MCF 10A (cell line): Measurements from ENCODE around the gene GALR1. TPM values are rescaled to one million over a fixed set of nuclear protein-coding genes. Genes with fewer than 3 reads are reported as not detected.

Experiments used
- BruUV-seq: library from RNA; stranded (reverse); fragments of 400-500 nt; replicated peaks from 2 replicates; lab custom pipeline; 2021; lab: Mats Ljungman, UMichigan
- CTCF ChIA-PET: fragments of 300-600 bp; sonication (Branson Sonifier 250); formaldehyde crosslinking; extraction: SDS; loops from one replicate; lab custom pipeline; 2021; ENCODE audit warnings: antibody characterized with exemption, inconsistent platforms; lab: Yijun Ruan, JAX
- POLR2A ChIA-PET: fragments of 300-600, 350-650 bp; sonication (Branson Sonifier 250); formaldehyde crosslinking; extraction: SDS; loops from one replicate; lab custom pipeline; 2020; ENCODE audit warnings: antibody characterized with exemption, inconsistent platforms; lab: Yijun Ruan, JAX
- DNase-seq: peaks from one replicate; pipeline ENCODE4 v3.0.0-alpha.2; 2018; ENCODE audit not compliant: unreplicated experiment
- H3K27ac Mint-ChIP-seq: one replicate; pipeline ENCODE4 v1.8.0; 2022; ENCODE audit warnings: mild to moderate bottlenecking, low read depth, mixed read lengths; ENCODE audit not compliant: unreplicated experiment
- H3K27me3 Mint-ChIP-seq: one replicate; pipeline ENCODE4 v1.8.0; 2022; ENCODE audit warnings: mixed read lengths; ENCODE audit not compliant: insufficient read depth, unreplicated experiment
- H3K36me3 Mint-ChIP-seq: one replicate; pipeline ENCODE4 v1.8.0; 2022; ENCODE audit warnings: mild to moderate bottlenecking, moderate library complexity, mixed read lengths; ENCODE audit not compliant: insufficient read depth, unreplicated experiment
- H3K4me1 Mint-ChIP-seq: one replicate; pipeline ENCODE4 v1.8.0; 2022; ENCODE audit warnings: mixed read lengths; ENCODE audit not compliant: insufficient read depth, unreplicated experiment
- H3K4me3 Mint-ChIP-seq: one replicate; pipeline ENCODE4 v1.8.0; 2022; ENCODE audit warnings: mild to moderate bottlenecking, moderate library complexity, mixed read lengths; ENCODE audit not compliant: unreplicated experiment
- H3K9me3 Mint-ChIP-seq: one replicate; pipeline ENCODE4 v1.8.0; 2022; ENCODE audit warnings: mixed read lengths; ENCODE audit not compliant: unreplicated experiment
- intact Hi-C: fragments of 100-400 bp; cut with micrococcal nuclease; formaldehyde crosslinking; loops from 2 replicates; pipeline ENCODE4 v1.14.1; 2022
- total RNA-seq: library from RNA; stranded (reverse); gene quantifications from 2 replicates; pipeline ENCODE4 v1.2.3, GENCODE V29; 2022
- TF ChIP-seq, protein P1 (sequence below): fragments of 200-600 bp; IDR thresholded peaks from one replicate; pipeline ENCODE4 v1.8.0; 2022; ENCODE audit warnings: antibody characterized with exemption, mild to moderate bottlenecking; ENCODE audit not compliant: unreplicated experiment

GALR1 gene
- total RNA-seq, 1 experiment from 2014 or later = not detected

DNA sequence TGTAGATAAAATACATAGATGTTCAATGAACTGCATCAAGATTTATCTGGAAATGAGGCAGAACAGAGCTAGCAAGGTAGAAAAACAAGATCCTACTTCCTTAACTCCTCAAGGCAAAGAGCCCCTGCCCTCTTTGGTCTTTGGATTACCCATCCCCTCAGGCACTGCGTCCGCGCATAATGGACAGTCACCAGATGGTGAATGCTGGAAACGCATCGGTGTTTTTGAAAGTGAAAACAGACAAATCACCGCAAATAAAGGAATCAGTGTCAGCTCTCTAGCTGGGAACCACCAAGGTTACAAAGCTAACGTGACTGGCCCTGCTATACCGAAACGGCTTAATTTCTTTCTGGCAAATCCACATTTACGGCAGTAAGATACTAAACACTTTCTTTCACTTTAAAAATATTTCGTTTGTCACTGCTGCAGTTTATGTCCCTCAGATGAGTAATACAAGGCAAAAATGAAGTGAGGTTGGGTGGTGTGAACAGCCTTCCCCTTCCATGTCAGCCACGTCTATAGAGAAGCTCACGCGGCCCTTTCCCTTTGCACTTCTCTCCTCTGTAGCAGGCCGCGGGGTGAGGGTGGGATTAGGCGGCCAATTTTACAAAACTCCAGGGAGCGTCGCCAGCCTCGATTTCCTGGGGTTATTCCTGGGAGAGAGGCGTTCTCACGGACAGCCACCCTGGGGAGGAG is 627 bp upstream of the GALR1 start:
- POLR2A ChIA-PET = interaction anchor here (0.7 to 0.9 kb wide), 2 partner anchors 38 to 85 kb away, joined by 3 read pairs; no protein-coding TSS in a partner anchor
- Mint-ChIP-seq H3K27ac (no peak overlapping the region), H3K4me3 (peak overlapping the region; percentile 58), H3K9me3 (peaks cover 23% of the 10 kb centered on the region), H3K36me3 (no peaks in the 10 kb centered on the region), H3K4me1 (no peaks in the 10 kb centered on the region), H3K27me3 (no peaks in the 10 kb centered on the region)
- TF ChIP-seq, protein P1, sequence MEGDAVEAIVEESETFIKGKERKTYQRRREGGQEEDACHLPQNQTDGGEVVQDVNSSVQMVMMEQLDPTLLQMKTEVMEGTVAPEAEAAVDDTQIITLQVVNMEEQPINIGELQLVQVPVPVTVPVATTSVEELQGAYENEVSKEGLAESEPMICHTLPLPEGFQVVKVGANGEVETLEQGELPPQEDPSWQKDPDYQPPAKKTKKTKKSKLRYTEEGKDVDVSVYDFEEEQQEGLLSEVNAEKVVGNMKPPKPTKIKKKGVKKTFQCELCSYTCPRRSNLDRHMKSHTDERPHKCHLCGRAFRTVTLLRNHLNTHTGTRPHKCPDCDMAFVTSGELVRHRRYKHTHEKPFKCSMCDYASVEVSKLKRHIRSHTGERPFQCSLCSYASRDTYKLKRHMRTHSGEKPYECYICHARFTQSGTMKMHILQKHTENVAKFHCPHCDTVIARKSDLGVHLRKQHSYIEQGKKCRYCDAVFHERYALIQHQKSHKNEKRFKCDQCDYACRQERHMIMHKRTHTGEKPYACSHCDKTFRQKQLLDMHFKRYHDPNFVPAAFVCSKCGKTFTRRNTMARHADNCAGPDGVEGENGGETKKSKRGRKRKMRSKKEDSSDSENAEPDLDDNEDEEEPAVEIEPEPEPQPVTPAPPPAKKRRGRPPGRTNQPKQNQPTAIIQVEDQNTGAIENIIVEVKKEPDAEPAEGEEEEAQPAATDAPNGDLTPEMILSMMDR = no peak
- BruUV-seq = no TSS peak
- DNase-seq = no peak
- intact Hi-C loops = no loop called here
- CTCF ChIA-PET = interaction anchor here (0.7 kb wide), 1 partner anchor 149 kb away, joined by 3 read pairs; no protein-coding TSS in a partner anchor

- TF ChIP-seq, protein P1 = no peak
- H3K27me3 Mint-ChIP-seq = no peaks in the 10 kb centered on the region
- ChIA-PET CTCF (interaction anchor here (0.7 kb wide), 1 partner anchor 468 kb away, joined by 3 read pairs; no protein-coding TSS in a partner anchor), POLR2A (no interaction called here)
- H3K36me3 Mint-ChIP-seq = no peaks in the 10 kb centered on the region
- no peak overlapping the region for H3K4me3 Mint-ChIP-seq
- no peak overlapping the region for H3K27ac Mint-ChIP-seq
- intact Hi-C loops = no loop called here
- peaks cover 10% of the 10 kb centered on the region for H3K4me1 Mint-ChIP-seq
- no TSS peak for BruUV-seq
- no peak for DNase-seq
- H3K9me3 Mint-ChIP-seq = peaks cover 23% of the 10 kb centered on the region
Measured at GRCh38 chr18:77250501-77250925, 865 bp downstream of the GALR1 start.

DNA sequence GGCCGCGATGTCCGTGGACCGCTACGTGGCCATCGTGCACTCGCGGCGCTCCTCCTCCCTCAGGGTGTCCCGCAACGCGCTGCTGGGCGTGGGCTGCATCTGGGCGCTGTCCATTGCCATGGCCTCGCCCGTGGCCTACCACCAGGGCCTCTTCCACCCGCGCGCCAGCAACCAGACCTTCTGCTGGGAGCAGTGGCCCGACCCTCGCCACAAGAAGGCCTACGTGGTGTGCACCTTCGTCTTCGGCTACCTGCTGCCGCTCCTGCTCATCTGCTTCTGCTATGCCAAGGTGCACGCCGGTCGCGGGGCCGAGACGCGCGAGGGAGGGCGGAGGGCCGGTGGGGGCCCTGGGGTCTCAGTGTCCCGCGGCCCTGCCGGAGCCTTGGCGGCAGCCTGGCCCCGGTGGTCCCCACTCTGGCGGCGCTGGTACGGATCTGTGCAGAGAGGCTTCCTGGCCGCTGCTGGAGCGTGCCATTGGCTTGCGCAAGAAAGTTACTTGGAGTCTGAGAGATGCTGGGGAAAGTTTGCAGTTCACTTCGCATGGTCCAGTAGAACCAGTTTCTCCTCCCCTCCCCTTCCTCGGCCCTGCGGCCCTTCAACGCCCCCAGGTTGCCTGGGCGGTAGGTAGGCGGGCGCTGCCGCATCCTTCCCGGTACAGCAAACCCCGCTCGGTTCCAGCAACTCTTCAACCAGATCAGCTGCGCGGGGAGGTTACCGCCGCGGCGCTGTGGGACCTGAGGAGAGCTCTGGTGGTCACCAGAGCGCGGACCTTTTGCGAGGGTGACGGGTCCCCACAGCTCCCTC is 1.5 kb downstream of the GALR1 start:
- intact Hi-C loops = no loop called here
- Mint-ChIP-seq H3K9me3 (peaks cover 23% of the 10 kb centered on the region), H3K36me3 (no peaks in the 10 kb centered on the region), H3K4me1 (peaks cover 10% of the 10 kb centered on the region), H3K4me3 (no peak overlapping the region), H3K27me3 (peaks cover under 1% of the 10 kb centered on the region), H3K27ac (no peak overlapping the region)
- BruUV-seq = no TSS peak
- CTCF ChIA-PET = no interaction called here
- TF ChIP-seq, protein P1 = no peak
- POLR2A ChIA-PET = no interaction called here
- DNase-seq = no peak

GRCh38 chr18:77251730-77252050 is 2.0 kb downstream of the GALR1 start:
- TF ChIP-seq, protein P1 = no peak
- ChIA-PET CTCF (no interaction called here), POLR2A (interaction anchor here (0.5 kb wide), 1 partner anchor 10 kb away, joined by 5 read pairs; no protein-coding TSS in a partner anchor)
- Mint-ChIP-seq H3K4me3 (no peak overlapping the region), H3K27me3 (peaks cover 6% of the 10 kb centered on the region), H3K27ac (no peak overlapping the region), H3K36me3 (no peaks in the 10 kb centered on the region), H3K4me1 (peaks cover 10% of the 10 kb centered on the region), H3K9me3 (peaks cover 21% of the 10 kb centered on the region)
- intact Hi-C loops = no loop called here
- no peak for DNase-seq
- no TSS peak for BruUV-seq
